MM.1S (cell line): ENCODE results near the gene C3orf20.

Experiments
- CTCF ChIP-seq: fragments of 300-600 bp; sonication (generic); IDR thresholded peaks from 2 replicates; pipeline ENCODE4 v1.5.1; 2016; ENCODE audit warnings: antibody characterized with exemption, low read length, mixed read lengths
- EZH2 ChIP-seq: fragments of 300-600 bp; sonication (generic); optimal IDR thresholded peaks from 2 replicates; pipeline ENCODE3; 2017; ENCODE audit warnings: low read depth, mild to moderate bottlenecking, antibody characterized with exemption, low read length, mixed read lengths
- EZH2phosphoT487 ChIP-seq: fragments of 300-600 bp; sonication (generic); IDR thresholded peaks from 2 replicates; pipeline ENCODE4 v1.6.1; 2018; ENCODE audit warnings: antibody characterized with exemption, low read length

- no peak for TF ChIP-seq CTCF
- TF ChIP-seq EZH2phosphoT487: no peak
- no peak for TF ChIP-seq EZH2
Observed at GRCh38 chr3:14698601-14699244, 23.8 kb downstream of the C3orf20 start.
